ENCODE data around the gene GPC1. TPM values are rescaled to one million over a fixed set of nuclear protein-coding genes. Genes with fewer than 3 reads are reported as not detected.
A peak's percentile ranks its signal among the peaks of the same experiment; 100 is the strongest.

The GPC1 gene
- total and polyA plus RNA-seq, 5 donors: 75.8 to 118 (median 100) TPM

DNA sequence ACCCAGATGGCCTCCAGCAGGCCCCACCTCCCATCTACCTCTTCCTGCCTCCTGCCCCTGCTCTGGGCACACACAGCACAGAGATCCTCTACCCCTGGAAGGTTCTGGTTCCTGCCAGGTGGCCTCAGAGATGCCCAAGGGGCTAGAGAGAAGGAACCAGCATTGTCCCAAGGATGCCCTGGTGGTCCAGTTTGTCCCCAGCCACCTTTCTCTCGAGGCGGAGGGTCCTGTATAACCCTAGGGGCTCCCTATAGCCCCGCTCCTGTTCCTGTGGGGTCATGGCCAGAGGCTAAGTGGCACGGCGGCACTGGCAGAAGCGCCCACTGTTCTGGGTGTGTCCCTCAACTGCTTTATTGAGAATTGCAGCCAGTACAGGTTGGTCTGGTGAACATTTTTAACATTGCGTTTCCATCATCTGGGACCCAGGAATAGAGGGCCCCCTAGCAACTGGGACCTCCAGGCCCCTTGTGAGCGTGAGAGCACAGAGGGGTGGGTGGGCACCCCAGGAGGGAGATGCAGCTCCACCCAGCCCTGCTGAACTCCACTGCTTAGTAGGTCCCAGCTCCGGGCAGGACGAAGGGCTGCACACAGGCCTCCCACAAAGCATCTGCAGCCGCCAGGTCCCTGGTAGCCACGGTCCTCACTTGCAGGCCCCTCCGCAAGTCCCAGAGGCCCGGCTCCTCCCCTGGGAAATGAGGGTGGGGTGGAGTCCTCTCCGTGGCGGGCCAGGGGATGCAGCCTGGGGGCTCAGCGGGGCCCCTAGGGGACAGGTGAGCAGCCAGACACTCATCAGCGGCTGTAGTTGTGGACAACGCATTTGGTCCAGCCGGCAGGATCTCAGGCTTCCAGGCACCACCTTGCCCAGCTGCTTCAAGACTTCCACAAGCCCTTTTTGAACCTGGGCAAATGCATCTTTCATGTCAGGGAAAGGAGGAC lies 33.1 kb downstream of the GPC1 start:
- ATAC-seq: peak in 1 of 2 donors; percentile 6
- Histone ChIP-seq H3K27ac (ENCODE audit: low read length) (no peak overlapping the region), H3K27me3 (ENCODE audit: control insufficient read depth, insufficient read depth) (no peaks in the 10 kb centered on the region), H3K9me3 (ENCODE audit: control insufficient read depth, low read length) (no peaks in the 10 kb centered on the region), H3K4me3 (ENCODE audit: low read length) (no peak overlapping the region), H3K4me1 (ENCODE audit: control insufficient read depth, insufficient read depth, low read length) (no peaks in the 10 kb centered on the region)
- WGBS: 71% methylated on average over 20 of the region's 20 CpGs
- DNase-seq: peak; percentile 11 to 68 (median 43)
- intact Hi-C loops (cut with DNase I): no loop called here

DNA sequence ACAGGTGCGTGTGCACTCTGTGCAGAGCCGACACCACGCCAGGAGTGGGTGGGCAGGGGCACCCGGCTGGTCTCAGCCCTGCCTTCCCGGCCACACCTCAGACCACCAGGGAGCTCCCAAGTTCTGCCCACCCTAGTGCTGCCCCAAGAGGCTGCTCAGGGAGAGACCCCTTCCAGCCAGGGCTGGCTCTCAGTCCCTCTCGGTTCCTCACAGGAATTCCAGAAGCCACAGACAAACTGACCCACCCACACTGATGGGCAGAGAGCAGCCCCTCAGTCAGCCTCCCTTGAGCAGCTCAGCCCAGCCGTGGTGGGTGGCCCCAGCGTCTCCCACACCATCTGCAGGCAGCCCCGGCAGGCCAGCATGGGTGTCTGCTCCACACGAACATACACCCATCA lies 33.8 kb downstream of the GPC1 start:
- 59% methylated on average over 10 of the region's 10 CpGs for WGBS

DNA sequence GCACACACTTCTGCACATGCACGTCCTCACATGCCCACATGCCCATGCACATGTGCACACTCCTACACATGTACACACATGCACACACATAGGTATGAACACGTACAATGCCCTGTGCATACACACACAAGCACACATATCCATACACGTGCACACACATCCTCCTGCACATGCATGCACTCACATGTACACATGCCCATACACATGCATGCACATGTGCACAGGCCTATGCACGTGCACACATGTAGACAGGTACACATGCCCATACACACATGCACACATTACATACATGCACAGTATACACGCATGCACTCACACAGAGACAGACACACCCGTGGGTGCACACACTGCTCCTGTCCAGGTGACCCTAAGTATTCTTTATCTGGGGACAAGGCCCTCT lies 34.3 kb downstream of the GPC1 start:
- 94% methylated on average over 6 of the region's 6 CpGs for WGBS
- Histone ChIP-seq H3K4me3 (ENCODE audit: low read length) (no peak overlapping the region), H3K4me1 (ENCODE audit: control insufficient read depth, insufficient read depth, low read length) (no peaks in the 10 kb centered on the region), H3K9me3 (ENCODE audit: control insufficient read depth, low read length) (no peaks in the 10 kb centered on the region), H3K27ac (ENCODE audit: low read length) (no peak overlapping the region), H3K27me3 (ENCODE audit: control insufficient read depth, insufficient read depth) (no peaks in the 10 kb centered on the region)
- intact Hi-C loops (cut with DNase I): no loop called here
- DNase-seq (no peak), ATAC-seq (no peak)

More for the DNA sequence above, 33.8 kb downstream of the GPC1 start:
- Histone ChIP-seq H3K27me3 (ENCODE audit: control insufficient read depth, insufficient read depth) (no peaks in the 10 kb centered on the region), H3K9me3 (ENCODE audit: control insufficient read depth, low read length) (no peaks in the 10 kb centered on the region), H3K4me1 (ENCODE audit: control insufficient read depth, insufficient read depth, low read length) (no peaks in the 10 kb centered on the region), H3K27ac (ENCODE audit: low read length) (no peak overlapping the region), H3K4me3 (ENCODE audit: low read length) (no peak overlapping the region)
- ATAC-seq (peak in 1 of 2 donors; percentile 17), DNase-seq (peak in 1 of 3 donors; percentile 28)
- intact Hi-C loops (cut with DNase I): no loop called here

DNA sequence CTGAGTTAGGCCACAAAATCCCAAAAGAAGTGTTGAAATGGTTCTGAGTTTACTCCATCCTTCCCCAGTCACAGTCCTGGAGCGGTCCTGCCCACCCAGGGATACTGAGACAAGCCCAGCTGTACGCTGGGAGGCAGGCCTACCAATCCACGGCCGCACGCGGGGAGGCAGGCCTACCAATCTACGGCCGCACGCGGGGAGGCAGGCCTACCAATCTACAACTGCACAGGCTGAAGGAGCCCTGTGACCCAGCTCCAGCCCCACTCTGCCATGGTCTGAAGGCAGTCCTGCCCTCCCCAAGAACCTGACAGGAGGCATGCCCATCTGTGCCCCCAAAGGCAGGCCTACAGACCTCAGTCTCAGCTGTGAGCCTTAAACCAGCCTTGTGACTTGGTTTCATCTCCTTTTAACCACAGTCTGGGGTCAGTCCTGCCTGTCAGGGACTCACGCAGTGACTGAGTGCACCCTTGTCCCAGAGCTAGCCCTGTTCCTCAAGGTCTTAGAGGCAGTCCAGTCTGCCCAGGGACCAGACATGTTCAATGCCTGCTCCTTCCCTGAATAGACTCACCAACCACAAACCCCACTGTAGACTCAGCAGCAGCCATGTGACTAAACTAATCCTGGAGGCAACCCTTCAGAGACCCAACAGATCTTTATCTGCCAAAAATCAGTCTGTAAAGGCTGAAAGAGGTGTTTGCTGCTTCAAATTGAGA lies 36.8 kb downstream of the GPC1 start:
- intact Hi-C loops (cut with DNase I): no loop called here
- ATAC-seq: no peak
- no peaks in the 10 kb centered on the region for H3K4me1 ChIP-seq (ENCODE audit: control insufficient read depth, insufficient read depth, low read length)
- no peak overlapping the region for H3K27ac ChIP-seq (ENCODE audit: low read length)
- 96% methylated on average over 11 of the region's 11 CpGs for WGBS
- peak in 1 of 3 donors; percentile 46 for DNase-seq
- no peak overlapping the region for H3K4me3 ChIP-seq (ENCODE audit: low read length)
- H3K9me3 ChIP-seq (ENCODE audit: control insufficient read depth, low read length): no peaks in the 10 kb centered on the region
- H3K27me3 ChIP-seq (ENCODE audit: control insufficient read depth, insufficient read depth): no peaks in the 10 kb centered on the region

DNA sequence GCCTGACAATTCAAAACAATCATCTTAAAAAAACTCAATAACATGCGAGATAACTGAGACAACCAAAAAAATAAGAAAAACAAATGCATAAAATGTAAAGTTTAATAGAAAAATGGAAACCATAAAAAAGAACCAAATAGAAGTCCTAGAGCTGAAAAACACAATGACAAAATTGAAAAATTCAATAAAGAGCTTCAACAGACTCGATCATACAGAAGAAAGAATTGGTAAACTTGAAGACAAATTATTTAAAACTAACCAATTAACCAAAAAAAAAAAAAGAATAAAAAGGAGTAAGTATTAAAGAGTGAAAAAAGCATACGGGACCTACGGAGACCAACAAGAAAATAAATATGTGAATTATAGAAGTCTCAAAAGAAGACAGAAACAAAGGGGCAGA lies 37.7 kb downstream of the GPC1 start:
- Histone ChIP-seq H3K4me1 (ENCODE audit: control insufficient read depth, insufficient read depth, low read length) (no peaks in the 10 kb centered on the region), H3K4me3 (ENCODE audit: low read length) (no peak overlapping the region), H3K27me3 (ENCODE audit: control insufficient read depth, insufficient read depth) (no peaks in the 10 kb centered on the region), H3K27ac (ENCODE audit: low read length) (no peak overlapping the region), H3K9me3 (ENCODE audit: control insufficient read depth, low read length) (no peaks in the 10 kb centered on the region)
- intact Hi-C loops (cut with DNase I): no loop called here
- DNase-seq: no peak
- whole genome bisulfite sequencing: 95% methylated on average over 4 of the region's 4 CpGs
- ATAC-seq: no peak

DNA sequence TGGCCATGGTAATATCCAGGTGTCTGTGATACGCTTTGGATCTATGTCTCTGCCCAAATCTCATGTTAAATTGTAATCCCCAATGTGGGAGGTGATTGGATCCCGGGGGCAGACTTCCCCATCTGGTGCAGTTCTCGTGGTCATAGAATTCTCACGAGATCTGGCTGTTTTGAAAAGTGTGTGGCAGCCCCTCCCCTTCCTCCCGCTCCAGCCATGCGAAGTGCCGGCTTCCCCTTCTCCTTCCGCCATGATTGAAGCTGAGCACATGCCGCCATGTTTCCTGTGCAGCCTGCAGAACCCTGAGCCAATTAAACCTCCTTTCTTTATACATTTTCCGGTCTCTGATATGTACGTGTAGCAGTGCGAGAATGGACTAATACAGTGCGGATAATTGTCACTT lies 42.5 kb downstream of the GPC1 start:
- Histone ChIP-seq H3K4me1 (ENCODE audit: control insufficient read depth, insufficient read depth, low read length) (no peaks in the 10 kb centered on the region), H3K9me3 (ENCODE audit: control insufficient read depth, low read length) (no peaks in the 10 kb centered on the region), H3K27me3 (ENCODE audit: control insufficient read depth, insufficient read depth) (no peaks in the 10 kb centered on the region), H3K4me3 (ENCODE audit: low read length) (no peak overlapping the region), H3K27ac (ENCODE audit: low read length) (no peak overlapping the region)
- intact Hi-C loops (cut with DNase I): no loop called here
- 90% methylated on average over 13 of the region's 13 CpGs for WGBS
- DNase-seq: peak in 1 of 3 donors; percentile 7
- no peak for ATAC-seq

DNA sequence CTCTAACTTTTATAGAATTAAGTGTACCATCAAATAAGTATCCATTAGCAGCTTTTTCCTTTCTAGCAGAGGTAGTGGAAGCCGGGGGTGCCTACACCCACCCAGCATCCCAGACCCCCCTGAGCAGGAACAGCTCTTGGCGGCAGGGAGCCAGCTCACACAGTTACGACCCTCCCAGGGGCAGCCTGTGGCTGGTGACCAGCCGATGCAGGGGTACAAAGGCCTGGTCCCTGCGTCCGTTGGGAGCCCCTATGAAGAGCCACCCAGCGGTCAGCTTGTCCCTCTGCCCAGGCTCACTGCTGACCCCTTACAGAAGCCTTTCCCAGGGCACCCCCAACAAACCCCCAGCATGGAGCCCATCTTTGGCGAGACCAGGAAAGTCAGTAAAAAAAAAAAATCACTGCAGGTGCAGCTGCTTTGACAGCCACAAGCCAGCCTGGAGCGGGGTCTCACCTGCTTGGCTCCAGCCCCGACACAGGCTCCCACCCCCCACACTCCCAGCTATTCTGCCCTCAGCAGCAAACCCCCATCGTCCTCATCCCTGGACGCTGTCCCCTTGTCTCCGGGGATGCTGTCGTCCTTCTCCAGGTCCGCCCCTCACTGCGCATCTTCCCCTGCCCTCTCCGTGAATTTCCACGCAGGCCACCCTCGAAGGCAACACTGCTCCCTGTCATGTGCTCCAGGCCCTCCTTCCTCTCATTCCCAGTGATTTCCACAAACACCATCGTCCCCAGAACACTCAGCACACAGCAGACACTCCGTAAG lies 43.1 kb downstream of the GPC1 start:
- Histone ChIP-seq H3K4me1 (ENCODE audit: control insufficient read depth, insufficient read depth, low read length) (no peaks in the 10 kb centered on the region), H3K27me3 (ENCODE audit: control insufficient read depth, insufficient read depth) (no peaks in the 10 kb centered on the region), H3K27ac (ENCODE audit: low read length) (no peak overlapping the region), H3K4me3 (ENCODE audit: low read length) (no peak overlapping the region), H3K9me3 (ENCODE audit: control insufficient read depth, low read length) (no peaks in the 10 kb centered on the region)
- DNase-seq: peak; percentile 7 to 41 (median 28)
- no peak for ATAC-seq
- intact Hi-C loops (cut with DNase I): no loop called here
- 92% methylated on average over 21 of the region's 21 CpGs for WGBS

DNA sequence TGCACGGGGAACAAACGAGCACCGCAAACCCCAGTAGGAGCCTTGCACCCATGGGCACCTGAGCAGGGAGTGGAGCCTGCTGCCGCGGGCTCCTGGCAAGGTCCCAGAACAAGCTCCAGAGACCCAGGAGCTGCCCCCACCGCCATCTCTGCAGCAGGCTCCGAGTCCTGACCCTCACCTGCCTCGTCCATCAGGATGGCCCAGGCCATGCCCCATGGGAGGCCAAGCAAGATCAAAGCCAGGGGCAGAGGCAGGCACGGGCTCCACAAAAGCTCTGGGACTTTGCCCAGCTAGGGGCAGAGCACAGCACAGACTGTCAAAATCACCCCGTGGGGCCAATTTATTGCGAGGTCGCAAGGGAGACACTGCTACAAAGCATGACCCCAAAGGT lies 43.6 kb downstream of the GPC1 start:
- Histone ChIP-seq H3K9me3 (ENCODE audit: control insufficient read depth, low read length) (no peaks in the 10 kb centered on the region), H3K4me3 (ENCODE audit: low read length) (no peak overlapping the region), H3K27ac (ENCODE audit: low read length) (no peak overlapping the region), H3K4me1 (ENCODE audit: control insufficient read depth, insufficient read depth, low read length) (no peaks in the 10 kb centered on the region), H3K27me3 (ENCODE audit: control insufficient read depth, insufficient read depth) (no peaks in the 10 kb centered on the region)
- intact Hi-C loops (cut with DNase I): no loop called here
- no peak for ATAC-seq
- peak in 2 of 3 donors; percentile 23 to 38 for DNase-seq
- WGBS: 85% methylated on average over 12 of the region's 12 CpGs

DNA sequence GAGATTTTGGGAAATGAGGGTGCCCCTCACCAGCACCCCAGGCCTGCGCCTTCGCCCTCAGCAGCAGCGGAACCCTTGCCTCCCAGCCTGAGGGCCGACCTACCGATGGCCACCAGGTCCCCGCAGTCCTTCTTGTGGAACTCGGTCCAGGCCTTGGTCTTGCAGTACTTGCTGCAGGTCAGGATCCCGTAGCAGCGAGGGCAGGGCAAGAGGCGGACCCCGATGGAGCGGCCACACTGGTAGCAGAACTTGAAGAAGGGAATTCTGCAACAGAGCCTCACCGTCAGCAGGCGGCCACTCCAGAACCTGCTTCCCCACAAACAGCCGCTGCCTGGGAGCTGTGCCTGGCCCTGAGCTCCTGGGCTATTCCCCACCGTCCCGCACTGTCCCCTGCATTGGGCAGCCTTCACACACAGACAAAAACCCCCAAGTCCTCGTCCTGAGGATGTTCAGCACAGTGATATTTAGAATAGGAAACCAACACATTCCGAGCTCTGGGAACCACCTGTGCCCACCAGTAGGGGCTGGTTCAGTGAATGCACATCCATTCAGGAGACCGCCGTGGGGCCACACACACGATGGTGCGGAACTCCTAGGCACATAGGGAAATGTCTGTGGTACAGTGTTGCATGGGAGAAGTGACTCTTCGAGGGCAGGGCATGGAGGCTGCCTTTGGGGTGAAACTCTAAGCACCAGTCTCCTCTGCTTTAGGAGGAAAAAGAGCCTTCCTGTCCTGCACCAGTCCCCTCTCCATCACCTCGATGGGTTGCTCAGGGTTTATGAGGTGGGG lies 45.6 kb downstream of the GPC1 start:
- no peaks in the 10 kb centered on the region for H3K4me1 ChIP-seq (ENCODE audit: control insufficient read depth, insufficient read depth, low read length)
- ATAC-seq (no peak), DNase-seq (no peak)
- 95% methylated on average over 25 of the region's 25 CpGs for WGBS
- no peak overlapping the region for H3K27ac ChIP-seq (ENCODE audit: low read length)
- intact Hi-C loops (cut with DNase I): no loop called here
- no peaks in the 10 kb centered on the region for H3K27me3 ChIP-seq (ENCODE audit: control insufficient read depth, insufficient read depth)
- H3K4me3 ChIP-seq (ENCODE audit: low read length): no peak overlapping the region
- no peaks in the 10 kb centered on the region for H3K9me3 ChIP-seq (ENCODE audit: control insufficient read depth, low read length)

DNA sequence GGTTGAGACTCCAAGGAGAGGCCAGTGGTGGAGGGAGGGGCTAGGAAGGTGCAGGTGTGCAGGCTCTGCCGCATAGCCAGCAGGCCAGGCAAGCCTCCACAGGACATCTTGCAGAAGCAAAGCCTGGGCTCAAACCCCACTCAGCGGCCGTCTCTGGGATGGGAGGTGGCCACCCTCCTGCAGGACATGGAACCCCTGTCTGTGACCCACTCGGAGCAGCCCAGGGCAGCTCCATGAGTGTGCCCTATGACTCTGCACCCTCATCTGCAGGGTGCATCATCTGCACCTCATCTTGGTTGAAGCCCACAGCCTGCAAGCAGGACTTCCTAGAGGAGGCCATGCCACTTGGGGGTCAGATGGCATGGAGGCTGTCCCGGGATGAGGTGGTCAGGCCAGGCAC lies 46.3 kb downstream of the GPC1 start:
- intact Hi-C loops (cut with DNase I): no loop called here
- DNase-seq: no peak
- Histone ChIP-seq H3K4me3 (ENCODE audit: low read length) (no peak overlapping the region), H3K4me1 (ENCODE audit: control insufficient read depth, insufficient read depth, low read length) (no peaks in the 10 kb centered on the region), H3K27ac (ENCODE audit: low read length) (no peak overlapping the region), H3K27me3 (ENCODE audit: control insufficient read depth, insufficient read depth) (no peaks in the 10 kb centered on the region), H3K9me3 (ENCODE audit: control insufficient read depth, low read length) (no peaks in the 10 kb centered on the region)
- ATAC-seq: peak in 1 of 2 donors; percentile 16
- WGBS: 95% methylated on average over 5 of the region's 5 CpGs

All from right cardiac atrium (tissue), 5 donors.